GM12878 (cell line): ENCODE measurements around the gene CISD2. TPM values are rescaled to one million over a fixed set of nuclear protein-coding genes. Genes with fewer than 3 reads are reported as not detected.

Experiments
- ATF2 ChIP-seq: IDR thresholded peaks from 2 replicates; pipeline ENCODE4 v1.6.1; 2012; ENCODE audit warnings: low read length, inconsistent platforms
- BACH1 ChIP-seq: fragments of 450-650 bp; IDR thresholded peaks from 2 replicates; pipeline ENCODE4 v1.6.1; 2017; ENCODE audit warnings: mild to moderate bottlenecking, borderline replicate concordance
- BCL11A ChIP-seq: IDR thresholded peaks from 2 replicates; pipeline ENCODE4 v1.6.1; 2011; ENCODE audit warnings: low read depth, low read length
- CHD2 ChIP-seq: IDR thresholded peaks from 2 replicates; pipeline ENCODE4 v1.6.1; 2011; ENCODE audit warnings: low read depth, low read length, improper control_type of control experiment, borderline replicate concordance
- CREB1 ChIP-seq: IDR thresholded peaks from 2 replicates; pipeline ENCODE4 v1.6.1; 2012; ENCODE audit warnings: low read depth, mild to moderate bottlenecking, inconsistent platforms
- EGR1 ChIP-seq, 2 experiments: IDR thresholded peaks; 1 replicate in 1 of 2; 2 replicates in 1 of 2; pipeline ENCODE4 v1.6.1; 2011 to 2012; ENCODE audit warnings: low read depth in 2 of 2, low read length in 2 of 2, borderline replicate concordance in 1 of 2, mild to moderate bottlenecking in 1 of 2, moderate library complexity in 1 of 2
- FOXM1 ChIP-seq: IDR thresholded peaks from 2 replicates; pipeline ENCODE4 v1.6.1; 2012; ENCODE audit warnings: low read depth, mild to moderate bottlenecking, inconsistent platforms, low read length, moderate library complexity
- GATAD2B ChIP-seq: fragments of 450-650 bp; conservative IDR thresholded peaks from 2 replicates; pipeline ENCODE4 v1.6.1; 2017; ENCODE audit warnings: low read depth, mild to moderate bottlenecking, moderate library complexity
- JUNB ChIP-seq: IDR thresholded peaks from 2 replicates; pipeline ENCODE4 v1.6.1; 2016; ENCODE audit warnings: antibody characterized with exemption, mild to moderate bottlenecking
- MTA3 ChIP-seq: IDR thresholded peaks from 2 replicates; pipeline ENCODE4 v1.6.1; 2012; ENCODE audit warnings: low read length, inconsistent platforms, borderline replicate concordance
- PAX8 ChIP-seq: fragments of 450-650 bp; IDR thresholded peaks from 2 replicates; pipeline ENCODE4 v1.6.1; 2017; ENCODE audit warnings: mild to moderate bottlenecking, moderate library complexity
- PBX3 ChIP-seq: IDR thresholded peaks from 2 replicates; pipeline ENCODE4 v1.6.1; 2011; ENCODE audit warnings: mild to moderate bottlenecking, low read depth, low read length, moderate library complexity; ENCODE audit not compliant: insufficient replicate concordance
- SMAD5 ChIP-seq: IDR thresholded peaks from 2 replicates; pipeline ENCODE4 v1.6.1; 2016; ENCODE audit warnings: antibody characterized with exemption, low read depth
- SREBF1 ChIP-seq: IDR thresholded peaks from 2 replicates; pipeline ENCODE4 v1.6.1; 2012; ENCODE audit warnings: mild to moderate bottlenecking, low read length
- STAT1 ChIP-seq: fragments of 450-650 bp; conservative IDR thresholded peaks from 2 replicates; pipeline ENCODE4 v1.6.1; 2014; ENCODE audit warnings: antibody characterized with exemption, mild to moderate bottlenecking
- YY1 ChIP-seq: IDR thresholded peaks from 2 replicates; pipeline ENCODE4 v1.6.1; 2011; ENCODE audit warnings: low read depth, mild to moderate bottlenecking, low read length
- ZBTB33 ChIP-seq: fragments of 450-650 bp; IDR thresholded peaks from 2 replicates; pipeline ENCODE4 v1.6.1; 2017; ENCODE audit warnings: mild to moderate bottlenecking
- ZNF24 ChIP-seq: fragments of 450-650 bp; IDR thresholded peaks from 2 replicates; pipeline ENCODE4 v1.6.1; 2017; ENCODE audit warnings: antibody characterized with exemption, mild to moderate bottlenecking
- ZNF592 ChIP-seq: fragments of 450-650 bp; IDR thresholded peaks from 2 replicates; pipeline ENCODE4 v1.6.1; 2017; ENCODE audit warnings: mild to moderate bottlenecking, moderate library complexity
- ZNF622 ChIP-seq: fragments of 450-650 bp; IDR thresholded peaks from 2 replicates; pipeline ENCODE4 v1.6.1; 2017; ENCODE audit warnings: mild to moderate bottlenecking, inconsistent platforms
- polyA plus RNA-seq, 11 experiments: library from polyadenylated mRNA; depleted of rRNA in 4 of 11; unstranded in 6 of 11; stranded (reverse) in 5 of 11; fragments of >200 nt; fragmentation: Nextera tagmentation in 4 of 11; fragmentation: Illumina TruSeq in 1 of 11; extraction: Ambion mirVana in 4 of 11; extraction: Trizol in 1 of 11; gene quantifications; 1 replicate in 1 of 11; 2 replicates in 10 of 11; pipeline versions ENCODE4 v1.2.1 to v1.2.3, GENCODE V29; 2011 to 2016; ENCODE audit warnings: inconsistent platforms in 2 of 11, missing spikeins in 2 of 11, low read depth in 1 of 11
- total RNA-seq, 4 experiments: library from RNA; depleted of rRNA in 3 of 4; stranded (reverse); fragments of >200 nt in 3 of 4; fragmentation: Illumina TruSeq in 1 of 4; extraction: Trizol in 1 of 4; gene quantifications; 2 replicates each; pipeline versions ENCODE4 v1.2.1 to v1.2.3, GENCODE V29; 2013 to 2021

The CISD2 gene
- total and polyA plus RNA-seq, 10 of the 15 experiments (the other 5 are each of a cell fraction or from before 2014, with no cell fraction given), result 29.5 to 132 (median 38.9) TPM

- TF ChIP-seq ZNF592 (0 out of 2 replicates have a peak, but pooled peaks have one; percentile 20), SREBF1 (no peak), PAX8 (no peak), ZNF24 (peak; percentile 59; the same call in 1 of the 2 replicates), JUNB (no peak), EGR1 (IDR thresholded peaks at IDR 0.05; ENCODE audit: borderline replicate concordance in 1 of 2, low read depth in 2 of 2, low read length in 2 of 2) (peak; percentile 35 to 73), MTA3 (no peak; the same call in 1 of the 2 replicates), STAT1 (peak; percentile 73; the same call in 1 of the 2 replicates), ZNF622 (no peak), SMAD5 (peak; percentile 73; the same call in 1 of the 2 replicates), ATF2 (no peak), GATAD2B (peak; percentile 95), PBX3 (no peak), CHD2 (peak; percentile 61; the same call in 1 of the 2 replicates), CREB1 (peak; percentile 88), YY1 (no peak; the same call in 1 of the 2 replicates), ZBTB33 (no peak), BACH1 (peak; percentile 87), FOXM1 (no peak; the same call in 1 of the 2 replicates), BCL11A (no peak)
Observed at GRCh38 chr4:102868781-102869568, at the start of gene CISD2 (continued).
